HepG2 (cell line): Measurements from ENCODE around the gene HS3ST5.

Experiments used
- EP300 ChIP-seq, 3 experiments: sonication (generic) in 1 of 3; formaldehyde crosslinking in 1 of 3; IDR thresholded peaks; 2 replicates each; pipeline versions ENCODE4 v1.5.1 to v1.6.1; 2011 to 2020; ENCODE audit warnings: low read depth in 2 of 3, low read length in 2 of 3, borderline replicate concordance in 1 of 3, improper control_type of control experiment in 1 of 3, mild to moderate bottlenecking in 1 of 3, missing genetic modification reagents in 1 of 3, moderate library complexity in 1 of 3
- EZH2 ChIP-seq: conservative IDR thresholded peaks from 2 replicates; pipeline ENCODE4 v1.6.1; 2012; ENCODE audit warnings: mild to moderate bottlenecking, low read depth, low read length, moderate library complexity
- FOXK2 ChIP-seq: fragments of 450-650 bp; IDR thresholded peaks from 2 replicates; pipeline ENCODE4 v1.6.1; 2016
- ZNF101 ChIP-seq: sonication (generic); formaldehyde crosslinking; IDR thresholded peaks from 2 replicates; pipeline ENCODE4 v1.4.0; 2020; ENCODE audit warnings: mild to moderate bottlenecking, low read depth, missing genetic modification reagents, borderline replicate concordance
- ZNF616 ChIP-seq: sonication (generic); formaldehyde crosslinking; IDR thresholded peaks from 2 replicates; pipeline ENCODE4 v1.5.0; 2020; ENCODE audit warnings: low read depth, mild to moderate bottlenecking, missing genetic modification reagents
- TF ChIP-seq, protein P1 (sequence below): IDR thresholded peaks from 2 replicates; pipeline ENCODE4 v1.6.1; 2016
- TF ChIP-seq, protein P2 (sequence below): sonication (generic); formaldehyde crosslinking; conservative IDR thresholded peaks from 2 replicates; pipeline ENCODE4 v1.4.0; 2020; ENCODE audit warnings: missing genetic modification reagents
- TF ChIP-seq, protein P3 (sequence below): sonication (generic); formaldehyde crosslinking; IDR thresholded peaks from 2 replicates; pipeline ENCODE4 v1.5.0; 2020; ENCODE audit warnings: missing genetic modification reagents

DNA sequence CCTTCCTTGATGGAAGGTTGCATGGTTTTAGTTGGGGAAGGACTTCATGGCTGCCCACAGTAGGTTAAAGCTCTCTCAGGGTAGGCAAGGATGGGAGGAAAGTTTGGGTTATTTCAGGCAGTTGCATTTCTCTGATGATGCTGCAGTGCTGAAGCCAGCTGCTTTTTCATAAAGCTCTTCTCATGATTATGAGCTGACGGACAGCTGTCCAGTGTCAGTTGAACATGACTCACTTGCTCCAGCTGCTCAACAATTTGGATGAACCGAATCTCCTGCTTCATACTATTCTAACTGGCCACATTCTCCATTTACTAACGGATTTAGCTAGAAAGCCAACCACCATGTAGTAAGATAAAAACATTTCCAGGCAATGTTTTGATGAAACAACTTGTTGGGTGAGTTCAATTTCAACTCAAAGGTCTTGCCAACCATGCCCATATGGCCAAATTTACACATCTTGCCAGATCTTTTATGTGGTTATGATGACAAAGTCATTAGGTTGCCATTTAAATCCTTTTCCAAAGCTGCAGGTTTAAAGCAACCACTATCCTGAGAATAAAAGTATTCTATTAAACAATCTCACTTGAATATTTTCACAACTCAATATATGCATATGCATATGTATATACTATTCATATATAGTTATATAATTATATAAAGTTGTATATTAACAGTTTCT, 125.9 kb downstream of the HS3ST5 start:
- TF ChIP-seq, protein P1, sequence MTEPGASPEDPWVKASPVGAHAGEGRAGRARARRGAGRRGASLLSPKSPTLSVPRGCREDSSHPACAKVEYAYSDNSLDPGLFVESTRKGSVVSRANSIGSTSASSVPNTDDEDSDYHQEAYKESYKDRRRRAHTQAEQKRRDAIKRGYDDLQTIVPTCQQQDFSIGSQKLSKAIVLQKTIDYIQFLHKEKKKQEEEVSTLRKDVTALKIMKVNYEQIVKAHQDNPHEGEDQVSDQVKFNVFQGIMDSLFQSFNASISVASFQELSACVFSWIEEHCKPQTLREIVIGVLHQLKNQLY (CRISPR knock-in tag), result no peak
- TF ChIP-seq, protein P2, sequence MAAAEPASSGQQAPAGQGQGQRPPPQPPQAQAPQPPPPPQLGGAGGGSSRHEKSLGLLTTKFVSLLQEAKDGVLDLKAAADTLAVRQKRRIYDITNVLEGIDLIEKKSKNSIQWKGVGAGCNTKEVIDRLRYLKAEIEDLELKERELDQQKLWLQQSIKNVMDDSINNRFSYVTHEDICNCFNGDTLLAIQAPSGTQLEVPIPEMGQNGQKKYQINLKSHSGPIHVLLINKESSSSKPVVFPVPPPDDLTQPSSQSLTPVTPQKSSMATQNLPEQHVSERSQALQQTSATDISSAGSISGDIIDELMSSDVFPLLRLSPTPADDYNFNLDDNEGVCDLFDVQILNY (CRISPR knock-in tag), result no peak
- TF ChIP-seq FOXK2, result no peak
- TF ChIP-seq EZH2, result no peak
- no peak for TF ChIP-seq ZNF101 (CRISPR knock-in tag)
- no peak for TF ChIP-seq ZNF616 (CRISPR knock-in tag)
- TF ChIP-seq EP300 (IDR thresholded peaks at IDR 0.05; ENCODE audit: low read depth in 2 of 2, low read length in 2 of 2), result no peak
- no peak for TF ChIP-seq EP300 (CRISPR knock-in tag; IDR thresholded peaks at IDR 0.05; ENCODE audit: borderline replicate concordance)
- TF ChIP-seq, protein P3, sequence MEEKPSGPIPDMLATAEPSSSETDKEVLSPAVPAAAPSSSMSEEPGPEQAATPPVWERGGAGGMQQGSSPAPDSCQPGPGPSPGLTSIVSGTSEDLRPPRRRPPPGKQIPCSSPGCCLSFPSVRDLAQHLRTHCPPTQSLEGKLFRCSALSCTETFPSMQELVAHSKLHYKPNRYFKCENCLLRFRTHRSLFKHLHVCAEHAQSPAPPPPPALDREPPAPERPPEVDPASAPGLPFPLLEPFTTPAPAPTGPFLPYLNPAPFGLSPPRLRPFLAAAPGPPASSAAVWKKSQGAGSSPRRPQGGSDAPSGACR (CRISPR knock-in tag), result no peak
